Measurements from ENCODE around the gene MROH8.

DNA sequence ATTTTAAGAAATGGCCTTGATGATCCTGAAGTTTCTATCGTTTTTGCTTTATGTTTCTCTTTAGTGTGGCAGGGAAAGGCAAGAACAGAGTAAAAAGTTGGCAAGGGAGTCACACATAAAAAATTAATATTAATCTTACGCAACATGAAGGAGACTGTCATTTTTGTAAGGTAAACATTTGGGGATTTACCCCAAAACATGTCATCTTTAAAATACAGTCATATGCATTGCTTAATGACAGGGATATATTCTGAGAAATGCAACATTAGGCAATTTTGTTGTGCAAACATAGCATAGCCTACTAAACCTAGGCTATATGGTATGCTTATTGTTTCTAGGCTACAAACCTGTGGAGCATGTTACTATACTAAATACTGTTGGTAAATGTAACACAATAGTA, 88.9 kb downstream of the MROH8 start:
- TF ChIP-seq, protein P1, sequence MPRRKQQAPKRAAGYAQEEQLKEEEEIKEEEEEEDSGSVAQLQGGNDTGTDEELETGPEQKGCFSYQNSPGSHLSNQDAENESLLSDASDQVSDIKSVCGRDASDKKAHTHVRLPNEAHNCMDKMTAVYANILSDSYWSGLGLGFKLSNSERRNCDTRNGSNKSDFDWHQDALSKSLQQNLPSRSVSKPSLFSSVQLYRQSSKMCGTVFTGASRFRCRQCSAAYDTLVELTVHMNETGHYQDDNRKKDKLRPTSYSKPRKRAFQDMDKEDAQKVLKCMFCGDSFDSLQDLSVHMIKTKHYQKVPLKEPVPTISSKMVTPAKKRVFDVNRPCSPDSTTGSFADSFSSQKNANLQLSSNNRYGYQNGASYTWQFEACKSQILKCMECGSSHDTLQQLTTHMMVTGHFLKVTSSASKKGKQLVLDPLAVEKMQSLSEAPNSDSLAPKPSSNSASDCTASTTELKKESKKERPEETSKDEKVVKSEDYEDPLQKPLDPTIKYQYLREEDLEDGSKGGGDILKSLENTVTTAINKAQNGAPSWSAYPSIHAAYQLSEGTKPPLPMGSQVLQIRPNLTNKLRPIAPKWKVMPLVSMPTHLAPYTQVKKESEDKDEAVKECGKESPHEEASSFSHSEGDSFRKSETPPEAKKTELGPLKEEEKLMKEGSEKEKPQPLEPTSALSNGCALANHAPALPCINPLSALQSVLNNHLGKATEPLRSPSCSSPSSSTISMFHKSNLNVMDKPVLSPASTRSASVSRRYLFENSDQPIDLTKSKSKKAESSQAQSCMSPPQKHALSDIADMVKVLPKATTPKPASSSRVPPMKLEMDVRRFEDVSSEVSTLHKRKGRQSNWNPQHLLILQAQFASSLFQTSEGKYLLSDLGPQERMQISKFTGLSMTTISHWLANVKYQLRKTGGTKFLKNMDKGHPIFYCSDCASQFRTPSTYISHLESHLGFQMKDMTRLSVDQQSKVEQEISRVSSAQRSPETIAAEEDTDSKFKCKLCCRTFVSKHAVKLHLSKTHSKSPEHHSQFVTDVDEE (CRISPR knock-in tag; IDR thresholded peaks at IDR 0.05) = no peak
- no peak for TF ChIP-seq ISL1 (CRISPR knock-in tag; IDR thresholded peaks at IDR 0.05)
- TF ChIP-seq, protein P2, sequence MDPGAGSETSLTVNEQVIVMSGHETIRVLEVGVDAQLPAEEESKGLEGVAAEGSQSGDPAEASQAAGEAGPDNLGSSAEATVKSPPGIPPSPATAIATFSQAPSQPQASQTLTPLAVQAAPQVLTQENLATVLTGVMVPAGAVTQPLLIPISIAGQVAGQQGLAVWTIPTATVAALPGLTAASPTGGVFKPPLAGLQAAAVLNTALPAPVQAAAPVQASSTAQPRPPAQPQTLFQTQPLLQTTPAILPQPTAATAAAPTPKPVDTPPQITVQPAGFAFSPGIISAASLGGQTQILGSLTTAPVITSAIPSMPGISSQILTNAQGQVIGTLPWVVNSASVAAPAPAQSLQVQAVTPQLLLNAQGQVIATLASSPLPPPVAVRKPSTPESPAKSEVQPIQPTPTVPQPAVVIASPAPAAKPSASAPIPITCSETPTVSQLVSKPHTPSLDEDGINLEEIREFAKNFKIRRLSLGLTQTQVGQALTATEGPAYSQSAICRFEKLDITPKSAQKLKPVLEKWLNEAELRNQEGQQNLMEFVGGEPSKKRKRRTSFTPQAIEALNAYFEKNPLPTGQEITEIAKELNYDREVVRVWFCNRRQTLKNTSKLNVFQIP (CRISPR knock-in tag; IDR thresholded peaks at IDR 0.05; ENCODE audit: borderline replicate concordance, low read depth) = no peak

Data from SK-N-SH treated with all-trans-retinoic acid at 6 μM for 48 hours (cell line).